H1 (cell line): ENCODE results near the gene SYDE1. TPM values are rescaled to one million over a fixed set of nuclear protein-coding genes. Genes with fewer than 3 reads are reported as not detected.

Experiments
- CTCF ChIA-PET: fragments of 300-600 bp; sonication (Branson Sonifier 250); formaldehyde crosslinking; loops from one replicate; lab custom pipeline; 2021; ENCODE audit not compliant: partially characterized antibody; lab: Charles Lee
- POLR2A ChIA-PET: fragments of 300-600 bp; sonication (Branson Sonifier 250); formaldehyde crosslinking; loops from one replicate; lab custom pipeline; 2021; ENCODE audit warnings: inconsistent platforms; ENCODE audit not compliant: partially characterized antibody; lab: Charles Lee
- DNase-seq, 2 experiments: peaks; one replicate each; pipeline versions ENCODE4 v3.0.0 to v3.0.0-alpha.2; 2010 to 2022; ENCODE audit warnings: low spot score in 2 of 2, low read depth in 1 of 2, mixed read lengths in 1 of 2
- FAIRE-seq: peaks from 2 replicates; lab custom pipeline; 2011; peaks lifted over from hg19 to GRCh38; lab: Jason Lieb, UNC
- H2AFZ ChIP-seq: 2 replicates; pipeline ENCODE4 v1.8.1; 2012; ENCODE audit warnings: low read length, inconsistent platforms
- H2AK5ac ChIP-seq: 2 replicates; pipeline ENCODE4 v1.6.1; 2013; ENCODE audit warnings: low read depth, low read length
- H2BK120ac ChIP-seq: replicated peaks from 2 replicates; pipeline ENCODE3; 2013; ENCODE audit warnings: low read depth, low read length, inconsistent platforms
- H2BK12ac ChIP-seq: 2 replicates; pipeline ENCODE4 v1.6.1; 2013; ENCODE audit warnings: low read depth, low read length
- H2BK15ac ChIP-seq: 2 replicates; pipeline ENCODE4 v1.6.1; 2013; ENCODE audit warnings: low read length
- H2BK20ac ChIP-seq: 2 replicates; pipeline ENCODE4 v1.6.1; 2013; ENCODE audit warnings: low read length
- H2BK5ac ChIP-seq: 2 replicates; pipeline ENCODE4 v1.6.1; 2013; ENCODE audit warnings: low read depth, low read length
- H3K14ac ChIP-seq: 2 replicates; pipeline ENCODE4 v1.6.1; 2013; ENCODE audit warnings: inconsistent platforms; ENCODE audit not compliant: insufficient read length
- H3K18ac ChIP-seq: 2 replicates; pipeline ENCODE4 v1.6.1; 2013; ENCODE audit warnings: low read length; ENCODE audit errors: extremely low read depth
- H3K23ac ChIP-seq: 2 replicates; pipeline ENCODE4 v1.6.1; 2013; ENCODE audit warnings: inconsistent platforms; ENCODE audit not compliant: insufficient read length
- H3K23me2 ChIP-seq: 2 replicates; pipeline ENCODE4 v1.6.1; 2013; ENCODE audit warnings: low read depth, low read length
- H3K27ac ChIP-seq: 2 replicates; pipeline ENCODE4 v1.6.1; 2011; ENCODE audit warnings: low read depth, low read length, inconsistent platforms
- H3K27me3 ChIP-seq, 4 experiments: replicated peaks in 1 of 4; 1 replicate in 1 of 4; 2 replicates in 3 of 4; pipeline versions ENCODE4 v1.6.1 to v1.8.1; 2011 to 2013; ENCODE audit warnings: low read length in 3 of 4, mild to moderate bottlenecking in 3 of 4, inconsistent platforms in 2 of 4, mixed read lengths in 2 of 4, moderate library complexity in 1 of 4; ENCODE audit not compliant: control insufficient read depth in 3 of 4, insufficient read depth in 3 of 4; ENCODE audit errors: extremely low read depth in 1 of 4
- H3K36me3 ChIP-seq, 4 experiments: 2 replicates each; pipeline versions ENCODE4 v1.6.1 to v1.8.1; 2011 to 2013; ENCODE audit warnings: mild to moderate bottlenecking in 4 of 4, low read length in 3 of 4, moderate library complexity in 2 of 4, control low read depth in 1 of 4, inconsistent platforms in 1 of 4; ENCODE audit not compliant: insufficient read depth in 4 of 4, control insufficient read depth in 2 of 4
- H3K4ac ChIP-seq: replicated peaks from 2 replicates; pipeline ENCODE3; 2013; ENCODE audit warnings: low read length, low read depth, mixed read lengths, inconsistent platforms; ENCODE audit not compliant: insufficient read length
- H3K4me1 ChIP-seq, 4 experiments: replicated peaks in 1 of 4; 1 replicate in 1 of 4; 2 replicates in 3 of 4; pipeline versions ENCODE4 v1.6.1 to v1.8.1; 2011 to 2013; ENCODE audit warnings: low read length in 3 of 4, inconsistent platforms in 2 of 4, mixed read lengths in 1 of 4; ENCODE audit not compliant: insufficient read depth in 4 of 4, control insufficient read depth in 3 of 4
- H3K4me2 ChIP-seq, 2 experiments: 2 replicates each; pipeline versions ENCODE4 v1.6.1 to v1.8.1; 2011 to 2013; ENCODE audit warnings: low read depth in 2 of 2, low read length in 2 of 2, control low read depth in 1 of 2, inconsistent platforms in 1 of 2, mild to moderate bottlenecking in 1 of 2; ENCODE audit not compliant: insufficient read depth in 1 of 2
- H3K4me3 ChIP-seq, 4 experiments: fragments of 200-600, 300-600 bp in 1 of 4; sonication (generic), shearing (Covaris generic), sonication (Bioruptor Twin) in 1 of 4; 2 replicates each; pipeline versions ENCODE4 v1.5.1 to v1.8.1; 2011 to 2016; ENCODE audit warnings: low read length in 4 of 4, low read depth in 3 of 4, control low read depth in 2 of 4, inconsistent platforms in 2 of 4, mild to moderate bottlenecking in 2 of 4, mixed read lengths in 1 of 4, moderate library complexity in 1 of 4; ENCODE audit not compliant: insufficient read depth in 2 of 4; ENCODE audit errors: extremely low read depth in 1 of 4
- H3K56ac ChIP-seq: replicated peaks from 2 replicates; pipeline ENCODE3; 2013; ENCODE audit warnings: low read depth, mild to moderate bottlenecking, mixed read lengths, low read length, inconsistent platforms; ENCODE audit not compliant: insufficient read length
- H3K79me1 ChIP-seq: 2 replicates; pipeline ENCODE4 v1.6.1; 2013; ENCODE audit warnings: low read depth, low read length, control low read depth
- H3K79me2 ChIP-seq, 2 experiments: 2 replicates each; pipeline versions ENCODE4 v1.6.1 to v1.8.1; 2012 to 2013; ENCODE audit warnings: low read length in 2 of 2, mild to moderate bottlenecking in 2 of 2, inconsistent platforms in 1 of 2; ENCODE audit not compliant: insufficient read depth in 2 of 2, control insufficient read depth in 1 of 2
- H3K9ac ChIP-seq, 4 experiments: replicated peaks in 1 of 4; 1 replicate in 1 of 4; 2 replicates in 3 of 4; pipeline versions ENCODE4 v1.6.1 to v1.8.1; 2011 to 2013; ENCODE audit warnings: low read depth in 3 of 4, low read length in 3 of 4, control low read depth in 2 of 4, mild to moderate bottlenecking in 2 of 4, moderate library complexity in 2 of 4, inconsistent platforms in 1 of 4; ENCODE audit errors: extremely low read depth in 1 of 4
- H3K9me3 ChIP-seq, 2 experiments: 2 replicates each; pipeline versions ENCODE4 v1.6.1 to v1.8.1; 2012 to 2013; ENCODE audit warnings: mild to moderate bottlenecking in 2 of 2, moderate library complexity in 2 of 2, control low read depth in 1 of 2, inconsistent platforms in 1 of 2, low read depth in 1 of 2, low read length in 1 of 2, mixed read lengths in 1 of 2; ENCODE audit not compliant: insufficient read depth in 2 of 2
- H4K20me1 ChIP-seq, 2 experiments: replicated peaks in 1 of 2; 2 replicates each; pipeline versions ENCODE3 to v1.8.1; 2011 to 2013; ENCODE audit warnings: inconsistent platforms in 2 of 2, low read length in 2 of 2, mild to moderate bottlenecking in 1 of 2; ENCODE audit not compliant: insufficient read depth in 2 of 2, control insufficient read depth in 1 of 2
- H4K5ac ChIP-seq: 2 replicates; pipeline ENCODE4 v1.6.1; 2013; ENCODE audit warnings: low read length, low read depth, mixed read lengths, inconsistent platforms; ENCODE audit not compliant: insufficient read length
- H4K8ac ChIP-seq: 2 replicates; pipeline ENCODE4 v1.8.0; 2013; ENCODE audit warnings: mild to moderate bottlenecking, moderate library complexity, low read length, inconsistent platforms; ENCODE audit not compliant: insufficient read depth; ENCODE audit errors: extremely low read depth
- H4K91ac ChIP-seq: replicated peaks from 2 replicates; pipeline ENCODE3; 2013; ENCODE audit warnings: low read length, mixed read lengths, inconsistent platforms; ENCODE audit not compliant: insufficient read length
- CTCF ChIP-seq, 3 experiments: IDR thresholded peaks; 1 replicate in 2 of 3; 2 replicates in 1 of 3; pipeline versions ENCODE4 v1.5.1 to v1.6.1; 2011; ENCODE audit warnings: low read length in 3 of 3, mild to moderate bottlenecking in 3 of 3, inconsistent platforms in 2 of 3, low read depth in 1 of 3, moderate library complexity in 1 of 3; ENCODE audit not compliant: insufficient read depth in 1 of 3; ENCODE audit errors: control extremely low read depth in 1 of 3
- POU5F1 ChIP-seq: IDR thresholded peaks from 2 replicates; pipeline ENCODE4 v1.6.1; 2011; ENCODE audit warnings: low read depth, mild to moderate bottlenecking, low read length, moderate library complexity
- SP1 ChIP-seq: IDR thresholded peaks from 2 replicates; pipeline ENCODE4 v1.6.1; 2011; ENCODE audit warnings: low read depth, low read length
- WGBS, 2 experiments: shearing (Covaris generic) in 1 of 2; methylation state at CpG; one replicate each; pipeline versions ENCODE4 v1.1.6 to v1.1.7; 2013 to 2015; ENCODE audit warnings: low lambda C conversion rate in 2 of 2, mixed read lengths in 2 of 2, inconsistent platforms in 1 of 2, low coverage in 1 of 2, missing lambda C conversion rate in 1 of 2; ENCODE audit not compliant: insufficient replicate concordance in 2 of 2, insufficient coverage in 1 of 2, insufficient read length in 1 of 2; ENCODE audit errors: extremely low coverage in 1 of 2, missing lambda C conversion rate in 1 of 2; 5-methylcytosine and 5-hydroxymethylcytosine counted together
- polyA plus RNA-seq, 7 experiments: library from polyadenylated mRNA; depleted of rRNA in 3 of 7; stranded (reverse) in 5 of 7; unstranded in 2 of 7; fragments of >200 nt in 5 of 7; fragments of 200-250 nt in 2 of 7; gene quantifications; 1 replicate in 5 of 7; 2 replicates in 1 of 7; 4 replicates in 1 of 7; pipeline versions ENCODE4 v1.2.1 to v1.2.3, GENCODE V29; 2011 to 2013; ENCODE audit warnings: missing spikeins in 2 of 7, mixed read lengths in 2 of 7
- total RNA-seq: library from RNA; stranded (reverse); fragmentation: NEBNext Ultra II Directional; extraction: Animal tissue kit (Norgen Biotek cat#: 25700); gene quantifications from 2 replicates; pipeline ENCODE4 v1.2.1, GENCODE V29; 2021

SYDE1 gene
- total and polyA plus RNA-seq, 2 of the 8 experiments (the other 6 are each of a cell fraction or from before 2014, with no cell fraction given), result 12.0 to 16.8 TPM

- DNase-seq (no peak), FAIRE-seq (no peak)
- Histone ChIP-seq H4K20me1 (no peaks in the 10 kb centered on the region), H2BK120ac (no peak overlapping the region), H2BK20ac (no peak overlapping the region), H3K27me3 (no peaks in the 10 kb centered on the region; a peak in 1 of 7 replicates), H3K4me3 (no peak overlapping the region), H2BK12ac (no peak overlapping the region), H4K5ac (no peak overlapping the region), H3K27ac (no peak overlapping the region), H3K9me3 (peaks cover 0 to 11% of the 10 kb centered on the region in 2 experiments; a peak in 2 of 4 replicates), H2AK5ac (no peak overlapping the region), H3K79me2 (no peaks in the 10 kb centered on the region), H3K4me1 (no peaks in the 10 kb centered on the region), H3K18ac (no peak overlapping the region), H3K56ac (no peak overlapping the region), H3K23ac (no peak overlapping the region), H3K9ac (no peak overlapping the region), H2AFZ (no peak overlapping the region), H3K36me3 (no peaks in the 10 kb centered on the region), H3K23me2 (no peaks in the 10 kb centered on the region; the same call in 1 of the 2 replicates), H2BK15ac (no peak overlapping the region), H3K4me2 (no peak overlapping the region), H3K14ac (no peak overlapping the region), H4K91ac (no peak overlapping the region), H3K79me1 (no peaks in the 10 kb centered on the region), H4K8ac (peak overlapping the region; percentile 20; the same call in 1 of the 2 replicates), H2BK5ac (no peak overlapping the region), H3K4ac (no peak overlapping the region)
- ChIA-PET POLR2A (no interaction called here), CTCF (no interaction called here)
- WGBS, 2 experiments, result 90% methylated on average over 25 of the region's 25 CpGs; no CpG with 5 or more reads in 1 of the 2 experiments
- no peak for TF ChIP-seq SP1
- TF ChIP-seq CTCF (IDR thresholded peaks at IDR 0.05; ENCODE audit: control extremely low read depth in 1 of 3, insufficient read depth in 1 of 3, low read depth in 1 of 3, low read length in 3 of 3), result no peak
- TF ChIP-seq POU5F1, result no peak
Measured at GRCh38 chr19:15141143-15141542, 33.9 kb downstream of the SYDE1 start.
